HG02884 (cell line): ENCODE data around the gene RERE.
"Not testable (repeated sequence)": the region's sequence is repeated elsewhere in the genome, so short reads cannot be mapped to it uniquely, and the experiment has no call there.

Source experiments
- ATAC-seq: cut with Tn5 transposase; IDR thresholded peaks from one replicate; pipeline ENCODE4 v1.9.1; 2021; ENCODE audit warnings: mild to moderate bottlenecking, moderate library complexity; ENCODE audit not compliant: unreplicated experiment

The RERE gene

GRCh38 chr1:8524627-8525157, 292.7 kb downstream of the RERE start:
- ATAC-seq, result no peak

- ATAC-seq, result no peak
These were observed 293.7 kb downstream of the RERE start for GRCh38 chr1:8523666-8524206.

- ATAC-seq, result no peak
These were observed 296.9 kb downstream of the RERE start for GRCh38 chr1:8520483-8520966.

GRCh38 chr1:8519167-8519566, 298.3 kb downstream of the RERE start:
- no peak for ATAC-seq

GRCh38 chr1:8518490-8518801, 299.0 kb downstream of the RERE start:
- no peak for ATAC-seq

- no peak for ATAC-seq
These were observed 299.6 kb downstream of the RERE start for GRCh38 chr1:8517661-8518489.

- ATAC-seq, result no peak
These were observed 300.5 kb downstream of the RERE start for GRCh38 chr1:8516793-8517556.

- no peak for ATAC-seq
These were observed 301.1 kb downstream of the RERE start for GRCh38 chr1:8516278-8516777.

GRCh38 chr1:8512504-8512903, 304.9 kb downstream of the RERE start:
- ATAC-seq, result no peak

- no peak for ATAC-seq
These were observed 307.2 kb downstream of the RERE start for GRCh38 chr1:8510041-8510823.

GRCh38 chr1:8509579-8509978, 307.9 kb downstream of the RERE start:
- no peak for ATAC-seq

GRCh38 chr1:8506995-8507615, 310.3 kb downstream of the RERE start:
- no peak for ATAC-seq

- no peak for ATAC-seq
These were observed 311.0 kb downstream of the RERE start for GRCh38 chr1:8506456-8506855.

- no peak for ATAC-seq
These were observed 313.6 kb downstream of the RERE start for GRCh38 chr1:8503842-8504241.

- not testable (repeated sequence) for ATAC-seq
These were observed 314.5 kb downstream of the RERE start for GRCh38 chr1:8502949-8503348.

GRCh38 chr1:8497210-8497819, 320.1 kb downstream of the RERE start:
- ATAC-seq, result no peak

- ATAC-seq, result no peak
These were observed 321.0 kb downstream of the RERE start for GRCh38 chr1:8496473-8496872.

- no peak for ATAC-seq
These were observed 321.5 kb downstream of the RERE start for GRCh38 chr1:8495928-8496401.

GRCh38 chr1:8494681-8495080, 322.8 kb downstream of the RERE start:
- ATAC-seq, result no peak
